B cell (primary cell): ENCODE data around the gene MEOX2.

Source experiments
- CTCF ChIP-seq: fragments of 200-600 bp; IDR thresholded peaks from one replicate; pipeline ENCODE4 v1.8.0; 2022; ENCODE audit warnings: antibody characterized with exemption, mild to moderate bottlenecking
- EZH2 ChIP-seq: IDR thresholded peaks from 2 replicates; pipeline ENCODE4 v1.6.1; 2012; ENCODE audit warnings: borderline replicate concordance, low read depth, mild to moderate bottlenecking, moderate library complexity, low read length; ENCODE audit not compliant: insufficient read depth, poor library complexity, severe bottlenecking

- no peak for TF ChIP-seq EZH2
- no peak for TF ChIP-seq CTCF
These were observed 38.6 kb upstream of the MEOX2 start for GRCh38 chr7:15725051-15725450.
